ENCODE data around the gene FOXO6.

The FOXO6 gene

DNA sequence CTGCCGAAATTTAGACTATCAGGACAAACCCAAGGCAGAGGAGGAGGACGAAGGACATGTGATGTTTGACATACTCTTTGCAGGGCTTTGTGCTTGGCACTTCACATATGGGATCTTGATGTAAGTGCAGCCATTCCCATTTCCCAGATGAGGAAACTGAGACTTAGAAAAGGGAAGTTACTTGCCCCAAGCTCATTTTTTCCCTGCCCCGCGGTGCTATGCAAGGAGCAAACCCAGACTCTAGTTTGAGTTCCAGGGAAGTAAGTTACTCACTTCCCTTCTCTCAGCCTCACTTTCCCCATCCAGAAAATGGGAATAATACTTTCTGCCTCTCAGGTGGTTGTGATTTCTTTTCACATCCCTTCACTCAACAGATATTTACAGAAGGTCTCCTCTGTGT lies 4.5 kb upstream of the FOXO6 start:
- no peak overlapping the region for H3K27ac ChIP-seq (ENCODE audit: low read depth, low read length, poor library complexity, severe bottlenecking)
- no peak overlapping the region for H2AFZ ChIP-seq (ENCODE audit: low read length)
- no peak overlapping the region for H3K9ac ChIP-seq (ENCODE audit: low read length)
- H3K4me1 ChIP-seq (ENCODE audit: insufficient read depth, low read length, severe bottlenecking), result peaks cover 9% of the 10 kb centered on the region
- H3F3A ChIP-seq (ENCODE audit: insufficient read depth, low read length), result no peaks in the 10 kb centered on the region
- no peaks in the 10 kb centered on the region for H3K9me3 ChIP-seq (ENCODE audit: low read length)
- H3K9me2 ChIP-seq (ENCODE audit: low read depth, low read length), result no peaks in the 10 kb centered on the region
- no peaks in the 10 kb centered on the region for H3K79me2 ChIP-seq (ENCODE audit: insufficient read depth, low read length)
- no peaks in the 10 kb centered on the region for H4K20me1 ChIP-seq (ENCODE audit: insufficient read depth, low read length)
- no peaks in the 10 kb centered on the region for H3K36me3 ChIP-seq (ENCODE audit: insufficient read depth, low read length)
- H3K27me3 ChIP-seq (ENCODE audit: insufficient read depth, low read length), result no peaks in the 10 kb centered on the region; the same call in 1 of the 2 replicates
- no peak for TF ChIP-seq EZH2 (IDR thresholded peaks at IDR 0.05; ENCODE audit: borderline replicate concordance, low read length)
- TF ChIP-seq, protein P1, sequence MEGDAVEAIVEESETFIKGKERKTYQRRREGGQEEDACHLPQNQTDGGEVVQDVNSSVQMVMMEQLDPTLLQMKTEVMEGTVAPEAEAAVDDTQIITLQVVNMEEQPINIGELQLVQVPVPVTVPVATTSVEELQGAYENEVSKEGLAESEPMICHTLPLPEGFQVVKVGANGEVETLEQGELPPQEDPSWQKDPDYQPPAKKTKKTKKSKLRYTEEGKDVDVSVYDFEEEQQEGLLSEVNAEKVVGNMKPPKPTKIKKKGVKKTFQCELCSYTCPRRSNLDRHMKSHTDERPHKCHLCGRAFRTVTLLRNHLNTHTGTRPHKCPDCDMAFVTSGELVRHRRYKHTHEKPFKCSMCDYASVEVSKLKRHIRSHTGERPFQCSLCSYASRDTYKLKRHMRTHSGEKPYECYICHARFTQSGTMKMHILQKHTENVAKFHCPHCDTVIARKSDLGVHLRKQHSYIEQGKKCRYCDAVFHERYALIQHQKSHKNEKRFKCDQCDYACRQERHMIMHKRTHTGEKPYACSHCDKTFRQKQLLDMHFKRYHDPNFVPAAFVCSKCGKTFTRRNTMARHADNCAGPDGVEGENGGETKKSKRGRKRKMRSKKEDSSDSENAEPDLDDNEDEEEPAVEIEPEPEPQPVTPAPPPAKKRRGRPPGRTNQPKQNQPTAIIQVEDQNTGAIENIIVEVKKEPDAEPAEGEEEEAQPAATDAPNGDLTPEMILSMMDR (IDR thresholded peaks at IDR 0.05; ENCODE audit: low read length), result no peak
- no peak overlapping the region for H3K4me3 ChIP-seq (ENCODE audit: low read depth, low read length, poor library complexity, severe bottlenecking)
- H3K4me2 ChIP-seq (ENCODE audit: low read length), result no peak overlapping the region

GRCh38 chr1:41357451-41358101 lies 3.7 kb upstream of the FOXO6 start:
- no peaks in the 10 kb centered on the region for H3K36me3 ChIP-seq (ENCODE audit: insufficient read depth, low read length)
- no peaks in the 10 kb centered on the region; the same call in 1 of the 2 replicates for H3K27me3 ChIP-seq (ENCODE audit: insufficient read depth, low read length)
- no peak overlapping the region for H2AFZ ChIP-seq (ENCODE audit: low read length)
- no peaks in the 10 kb centered on the region for H3K9me2 ChIP-seq (ENCODE audit: low read depth, low read length)
- peaks cover 13% of the 10 kb centered on the region for H3K4me1 ChIP-seq (ENCODE audit: insufficient read depth, low read length, severe bottlenecking)
- no peaks in the 10 kb centered on the region for H3K9me3 ChIP-seq (ENCODE audit: low read length)
- H3F3A ChIP-seq (ENCODE audit: insufficient read depth, low read length), result no peaks in the 10 kb centered on the region
- H3K4me2 ChIP-seq (ENCODE audit: low read length), result no peak overlapping the region
- no peak overlapping the region for H3K27ac ChIP-seq (ENCODE audit: low read depth, low read length, poor library complexity, severe bottlenecking)
- no peaks in the 10 kb centered on the region for H4K20me1 ChIP-seq (ENCODE audit: insufficient read depth, low read length)
- no peak overlapping the region for H3K4me3 ChIP-seq (ENCODE audit: low read depth, low read length, poor library complexity, severe bottlenecking)
- H3K9ac ChIP-seq (ENCODE audit: low read length), result no peak overlapping the region
- TF ChIP-seq, protein P1 (IDR thresholded peaks at IDR 0.05; ENCODE audit: low read length), result no peak
- no peak for TF ChIP-seq EZH2 (IDR thresholded peaks at IDR 0.05; ENCODE audit: borderline replicate concordance, low read length)
- no peaks in the 10 kb centered on the region for H3K79me2 ChIP-seq (ENCODE audit: insufficient read depth, low read length)

GRCh38 chr1:41358131-41359021 lies 2.9 kb upstream of the FOXO6 start:
- peaks cover 13% of the 10 kb centered on the region for H3K4me1 ChIP-seq (ENCODE audit: insufficient read depth, low read length, severe bottlenecking)
- peaks cover 5% of the 10 kb centered on the region; the same call in 1 of the 2 replicates for H3K27me3 ChIP-seq (ENCODE audit: insufficient read depth, low read length)
- no peak overlapping the region for H3K27ac ChIP-seq (ENCODE audit: low read depth, low read length, poor library complexity, severe bottlenecking)
- no peak overlapping the region for H3K9ac ChIP-seq (ENCODE audit: low read length)
- no peaks in the 10 kb centered on the region for H3K9me2 ChIP-seq (ENCODE audit: low read depth, low read length)
- H3K4me3 ChIP-seq (ENCODE audit: low read depth, low read length, poor library complexity, severe bottlenecking), result no peak overlapping the region
- H3K9me3 ChIP-seq (ENCODE audit: low read length), result no peaks in the 10 kb centered on the region
- no peaks in the 10 kb centered on the region for H3F3A ChIP-seq (ENCODE audit: insufficient read depth, low read length)
- no peak overlapping the region for H3K4me2 ChIP-seq (ENCODE audit: low read length)
- no peak overlapping the region for H2AFZ ChIP-seq (ENCODE audit: low read length)
- TF ChIP-seq, protein P1 (IDR thresholded peaks at IDR 0.05; ENCODE audit: low read length), result no peak
- TF ChIP-seq EZH2 (IDR thresholded peaks at IDR 0.05; ENCODE audit: borderline replicate concordance, low read length), result no peak
- no peaks in the 10 kb centered on the region for H3K79me2 ChIP-seq (ENCODE audit: insufficient read depth, low read length)
- no peaks in the 10 kb centered on the region for H3K36me3 ChIP-seq (ENCODE audit: insufficient read depth, low read length)
- H4K20me1 ChIP-seq (ENCODE audit: insufficient read depth, low read length), result no peaks in the 10 kb centered on the region
